GM19395 (cell line): ENCODE results near the gene ENOPH1.

Source experiments
- ATAC-seq: cut with Tn5 transposase; IDR thresholded peaks from one replicate; pipeline ENCODE4 v1.9.1; 2021; ENCODE audit warnings: mild to moderate bottlenecking, moderate library complexity; ENCODE audit not compliant: unreplicated experiment

Gene ENOPH1

GRCh38 chr4:82508011-82508410, 77.6 kb downstream of the ENOPH1 start:
- no peak for ATAC-seq

- no peak for ATAC-seq
Observed at GRCh38 chr4:82508806-82509428, 78.5 kb downstream of the ENOPH1 start.

- no peak for ATAC-seq
Observed at GRCh38 chr4:82510216-82510615, 79.8 kb downstream of the ENOPH1 start.
